ENCODE results near the gene DPYD.

DNA sequence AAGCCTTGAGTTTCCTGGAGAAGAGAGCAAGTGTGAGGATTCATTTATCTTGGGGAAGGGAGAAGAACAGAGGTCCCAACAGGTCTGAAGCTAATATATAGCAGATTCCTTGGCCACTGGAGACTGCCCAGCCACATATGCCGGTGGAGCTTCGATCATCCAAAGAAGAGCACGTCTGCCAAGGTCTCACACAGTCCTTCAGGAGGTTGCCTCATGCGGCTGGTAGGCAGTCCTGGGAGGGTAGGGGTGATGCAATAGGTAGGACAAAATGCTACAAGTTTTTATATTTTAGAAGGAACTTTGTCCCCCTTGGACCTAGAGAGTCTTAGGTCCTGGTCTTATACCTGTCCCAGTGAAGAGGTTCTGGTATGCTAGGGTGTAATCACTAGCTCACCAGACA lies 582.5 kb downstream of the DPYD start:
- TF ChIP-seq, protein P1, sequence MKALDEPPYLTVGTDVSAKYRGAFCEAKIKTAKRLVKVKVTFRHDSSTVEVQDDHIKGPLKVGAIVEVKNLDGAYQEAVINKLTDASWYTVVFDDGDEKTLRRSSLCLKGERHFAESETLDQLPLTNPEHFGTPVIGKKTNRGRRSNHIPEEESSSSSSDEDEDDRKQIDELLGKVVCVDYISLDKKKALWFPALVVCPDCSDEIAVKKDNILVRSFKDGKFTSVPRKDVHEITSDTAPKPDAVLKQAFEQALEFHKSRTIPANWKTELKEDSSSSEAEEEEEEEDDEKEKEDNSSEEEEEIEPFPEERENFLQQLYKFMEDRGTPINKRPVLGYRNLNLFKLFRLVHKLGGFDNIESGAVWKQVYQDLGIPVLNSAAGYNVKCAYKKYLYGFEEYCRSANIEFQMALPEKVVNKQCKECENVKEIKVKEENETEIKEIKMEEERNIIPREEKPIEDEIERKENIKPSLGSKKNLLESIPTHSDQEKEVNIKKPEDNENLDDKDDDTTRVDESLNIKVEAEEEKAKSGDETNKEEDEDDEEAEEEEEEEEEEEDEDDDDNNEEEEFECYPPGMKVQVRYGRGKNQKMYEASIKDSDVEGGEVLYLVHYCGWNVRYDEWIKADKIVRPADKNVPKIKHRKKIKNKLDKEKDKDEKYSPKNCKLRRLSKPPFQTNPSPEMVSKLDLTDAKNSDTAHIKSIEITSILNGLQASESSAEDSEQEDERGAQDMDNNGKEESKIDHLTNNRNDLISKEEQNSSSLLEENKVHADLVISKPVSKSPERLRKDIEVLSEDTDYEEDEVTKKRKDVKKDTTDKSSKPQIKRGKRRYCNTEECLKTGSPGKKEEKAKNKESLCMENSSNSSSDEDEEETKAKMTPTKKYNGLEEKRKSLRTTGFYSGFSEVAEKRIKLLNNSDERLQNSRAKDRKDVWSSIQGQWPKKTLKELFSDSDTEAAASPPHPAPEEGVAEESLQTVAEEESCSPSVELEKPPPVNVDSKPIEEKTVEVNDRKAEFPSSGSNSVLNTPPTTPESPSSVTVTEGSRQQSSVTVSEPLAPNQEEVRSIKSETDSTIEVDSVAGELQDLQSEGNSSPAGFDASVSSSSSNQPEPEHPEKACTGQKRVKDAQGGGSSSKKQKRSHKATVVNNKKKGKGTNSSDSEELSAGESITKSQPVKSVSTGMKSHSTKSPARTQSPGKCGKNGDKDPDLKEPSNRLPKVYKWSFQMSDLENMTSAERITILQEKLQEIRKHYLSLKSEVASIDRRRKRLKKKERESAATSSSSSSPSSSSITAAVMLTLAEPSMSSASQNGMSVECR (CRISPR knock-in tag; IDR thresholded peaks at IDR 0.05; ENCODE audit: borderline replicate concordance) = no peak
- no peak for TF ChIP-seq CTCF (IDR thresholded peaks at IDR 0.05)
- TF ChIP-seq, protein P2, sequence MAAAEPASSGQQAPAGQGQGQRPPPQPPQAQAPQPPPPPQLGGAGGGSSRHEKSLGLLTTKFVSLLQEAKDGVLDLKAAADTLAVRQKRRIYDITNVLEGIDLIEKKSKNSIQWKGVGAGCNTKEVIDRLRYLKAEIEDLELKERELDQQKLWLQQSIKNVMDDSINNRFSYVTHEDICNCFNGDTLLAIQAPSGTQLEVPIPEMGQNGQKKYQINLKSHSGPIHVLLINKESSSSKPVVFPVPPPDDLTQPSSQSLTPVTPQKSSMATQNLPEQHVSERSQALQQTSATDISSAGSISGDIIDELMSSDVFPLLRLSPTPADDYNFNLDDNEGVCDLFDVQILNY (CRISPR knock-in tag; IDR thresholded peaks at IDR 0.05) = no peak
- no peak for TF ChIP-seq ZSCAN18 (CRISPR knock-in tag; IDR thresholded peaks at IDR 0.05)
- TF ChIP-seq MAX (CRISPR knock-in tag; IDR thresholded peaks at IDR 0.05) = no peak
- no peak for TF ChIP-seq SP1 (CRISPR knock-in tag; conservative IDR thresholded peaks at IDR 0.05)

Data from WTC11 (cell line).